Measurements from ENCODE around the gene ZSWIM3. TPM values are rescaled to one million over a fixed set of nuclear protein-coding genes. Genes with fewer than 3 reads are reported as not detected.

The ZSWIM3 gene
- polyA plus RNA-seq, 1 donor from 2014 or later: 14.3 TPM

- no peak for TF ChIP-seq EZH2 (IDR thresholded peaks at IDR 0.05; ENCODE audit: borderline replicate concordance, insufficient read depth, low read length, poor library complexity, severe bottlenecking)
- TF ChIP-seq EP300 (conservative IDR thresholded peaks at IDR 0.05; ENCODE audit: poor library complexity, severe bottlenecking): no peak
- TF ChIP-seq POLR2AphosphoS5 (IDR thresholded peaks at IDR 0.05): no peak
- no peak for TF ChIP-seq RAD21 (conservative IDR thresholded peaks at IDR 0.05)
- TF ChIP-seq, protein P1, sequence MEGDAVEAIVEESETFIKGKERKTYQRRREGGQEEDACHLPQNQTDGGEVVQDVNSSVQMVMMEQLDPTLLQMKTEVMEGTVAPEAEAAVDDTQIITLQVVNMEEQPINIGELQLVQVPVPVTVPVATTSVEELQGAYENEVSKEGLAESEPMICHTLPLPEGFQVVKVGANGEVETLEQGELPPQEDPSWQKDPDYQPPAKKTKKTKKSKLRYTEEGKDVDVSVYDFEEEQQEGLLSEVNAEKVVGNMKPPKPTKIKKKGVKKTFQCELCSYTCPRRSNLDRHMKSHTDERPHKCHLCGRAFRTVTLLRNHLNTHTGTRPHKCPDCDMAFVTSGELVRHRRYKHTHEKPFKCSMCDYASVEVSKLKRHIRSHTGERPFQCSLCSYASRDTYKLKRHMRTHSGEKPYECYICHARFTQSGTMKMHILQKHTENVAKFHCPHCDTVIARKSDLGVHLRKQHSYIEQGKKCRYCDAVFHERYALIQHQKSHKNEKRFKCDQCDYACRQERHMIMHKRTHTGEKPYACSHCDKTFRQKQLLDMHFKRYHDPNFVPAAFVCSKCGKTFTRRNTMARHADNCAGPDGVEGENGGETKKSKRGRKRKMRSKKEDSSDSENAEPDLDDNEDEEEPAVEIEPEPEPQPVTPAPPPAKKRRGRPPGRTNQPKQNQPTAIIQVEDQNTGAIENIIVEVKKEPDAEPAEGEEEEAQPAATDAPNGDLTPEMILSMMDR (IDR thresholded peaks at IDR 0.05; ENCODE audit: poor library complexity, severe bottlenecking): no peak
- no peak for TF ChIP-seq SMC3 (conservative IDR thresholded peaks at IDR 0.05; ENCODE audit: poor library complexity)
- H3K4me3 ChIP-seq (ENCODE audit: low read length): no peak overlapping the region
These were observed 17.2 kb downstream of the ZSWIM3 start for GRCh38 chr20:45874576-45874975.

DNA sequence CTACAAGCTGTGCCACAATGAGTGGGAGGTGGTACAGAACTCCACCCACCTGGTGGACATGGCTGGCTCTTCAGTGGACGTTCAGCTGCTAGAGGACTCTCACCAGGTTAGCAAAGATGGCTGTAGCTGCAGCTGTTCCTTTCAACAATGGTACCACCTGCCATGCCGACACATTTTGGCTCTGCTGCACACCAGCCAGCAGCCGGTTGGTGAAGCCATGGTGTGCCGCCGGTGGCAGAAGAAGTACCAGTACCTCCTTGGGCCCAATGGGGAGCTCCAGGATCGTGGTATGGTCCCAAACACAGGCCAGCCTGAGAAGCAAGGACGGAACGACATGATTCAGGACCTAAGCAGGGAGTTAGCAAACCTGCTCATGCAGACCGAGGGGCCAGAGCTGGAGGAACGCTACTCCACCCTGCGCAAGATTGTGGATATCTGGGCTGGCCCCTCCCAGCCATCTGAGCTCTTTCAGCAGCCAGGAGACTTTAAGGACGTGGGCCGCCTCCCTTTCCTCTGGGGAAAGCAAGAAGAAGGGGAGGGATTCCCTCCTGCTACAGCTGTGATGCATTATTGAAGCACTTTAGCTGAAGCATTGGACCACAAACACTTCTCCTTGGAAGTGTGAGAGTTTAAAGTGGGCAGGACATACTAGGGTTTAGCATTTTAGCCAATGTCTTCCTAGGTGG is 20.8 kb downstream of the ZSWIM3 start:
- H4K20me1 ChIP-seq (ENCODE audit: insufficient read depth): no peaks in the 10 kb centered on the region
- no peak overlapping the region for H2AFZ ChIP-seq (ENCODE audit: low read depth, low read length)
- H3F3A ChIP-seq (ENCODE audit: insufficient read depth, low read length, poor library complexity, severe bottlenecking): no peaks in the 10 kb centered on the region
- H3K9me3 ChIP-seq (ENCODE audit: low read length): no peaks in the 10 kb centered on the region
- H3K4me3 ChIP-seq (ENCODE audit: low read length): no peak overlapping the region
- H3K27me3 ChIP-seq (ENCODE audit: insufficient read depth, low read depth, low read length): no peaks in the 10 kb centered on the region
- H3K36me3 ChIP-seq (ENCODE audit: insufficient read depth, low read length): no peaks in the 10 kb centered on the region
- H3K27ac ChIP-seq (ENCODE audit: low read length): no peak overlapping the region
- no peaks in the 10 kb centered on the region for H3K9me2 ChIP-seq (ENCODE audit: insufficient read depth, low read length)
- no peak overlapping the region for H3K4me2 ChIP-seq (ENCODE audit: low read length)
- no peak overlapping the region for H3K9ac ChIP-seq (ENCODE audit: low read length)
- TF ChIP-seq EP300 (conservative IDR thresholded peaks at IDR 0.05; ENCODE audit: poor library complexity, severe bottlenecking) (no peak), POLR2AphosphoS5 (IDR thresholded peaks at IDR 0.05) (no peak), SMC3 (conservative IDR thresholded peaks at IDR 0.05; ENCODE audit: poor library complexity) (no peak), RAD21 (conservative IDR thresholded peaks at IDR 0.05) (no peak), MXI1 (conservative IDR thresholded peaks at IDR 0.05; ENCODE audit: poor library complexity, severe bottlenecking) (no peak), TAF1 (IDR thresholded peaks at IDR 0.05; ENCODE audit: low read depth) (no peak), EZH2 (IDR thresholded peaks at IDR 0.05; ENCODE audit: borderline replicate concordance, insufficient read depth, low read length, poor library complexity, severe bottlenecking) (no peak)
- TF ChIP-seq, protein P2, sequence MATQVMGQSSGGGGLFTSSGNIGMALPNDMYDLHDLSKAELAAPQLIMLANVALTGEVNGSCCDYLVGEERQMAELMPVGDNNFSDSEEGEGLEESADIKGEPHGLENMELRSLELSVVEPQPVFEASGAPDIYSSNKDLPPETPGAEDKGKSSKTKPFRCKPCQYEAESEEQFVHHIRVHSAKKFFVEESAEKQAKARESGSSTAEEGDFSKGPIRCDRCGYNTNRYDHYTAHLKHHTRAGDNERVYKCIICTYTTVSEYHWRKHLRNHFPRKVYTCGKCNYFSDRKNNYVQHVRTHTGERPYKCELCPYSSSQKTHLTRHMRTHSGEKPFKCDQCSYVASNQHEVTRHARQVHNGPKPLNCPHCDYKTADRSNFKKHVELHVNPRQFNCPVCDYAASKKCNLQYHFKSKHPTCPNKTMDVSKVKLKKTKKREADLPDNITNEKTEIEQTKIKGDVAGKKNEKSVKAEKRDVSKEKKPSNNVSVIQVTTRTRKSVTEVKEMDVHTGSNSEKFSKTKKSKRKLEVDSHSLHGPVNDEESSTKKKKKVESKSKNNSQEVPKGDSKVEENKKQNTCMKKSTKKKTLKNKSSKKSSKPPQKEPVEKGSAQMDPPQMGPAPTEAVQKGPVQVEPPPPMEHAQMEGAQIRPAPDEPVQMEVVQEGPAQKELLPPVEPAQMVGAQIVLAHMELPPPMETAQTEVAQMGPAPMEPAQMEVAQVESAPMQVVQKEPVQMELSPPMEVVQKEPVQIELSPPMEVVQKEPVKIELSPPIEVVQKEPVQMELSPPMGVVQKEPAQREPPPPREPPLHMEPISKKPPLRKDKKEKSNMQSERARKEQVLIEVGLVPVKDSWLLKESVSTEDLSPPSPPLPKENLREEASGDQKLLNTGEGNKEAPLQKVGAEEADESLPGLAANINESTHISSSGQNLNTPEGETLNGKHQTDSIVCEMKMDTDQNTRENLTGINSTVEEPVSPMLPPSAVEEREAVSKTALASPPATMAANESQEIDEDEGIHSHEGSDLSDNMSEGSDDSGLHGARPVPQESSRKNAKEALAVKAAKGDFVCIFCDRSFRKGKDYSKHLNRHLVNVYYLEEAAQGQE (IDR thresholded peaks at IDR 0.05; ENCODE audit: borderline replicate concordance): no peak
- TF ChIP-seq, protein P1 (IDR thresholded peaks at IDR 0.05; ENCODE audit: poor library complexity, severe bottlenecking): no peak
- peaks cover 12% of the 10 kb centered on the region for H3K79me2 ChIP-seq (replicated peaks; ENCODE audit: insufficient read depth, low read length)

More at GRCh38 chr20:45874576-45874975, 17.2 kb downstream of the ZSWIM3 start:
- Histone ChIP-seq H3K9ac (ENCODE audit: low read length) (no peak overlapping the region), H3K27ac (ENCODE audit: low read length) (no peak overlapping the region), H3F3A (ENCODE audit: insufficient read depth, low read length, poor library complexity, severe bottlenecking) (no peaks in the 10 kb centered on the region), H3K27me3 (ENCODE audit: insufficient read depth, low read depth, low read length) (no peaks in the 10 kb centered on the region), H3K4me2 (ENCODE audit: low read length) (no peak overlapping the region), H3K79me2 (replicated peaks; ENCODE audit: insufficient read depth, low read length) (no peaks in the 10 kb centered on the region), H3K36me3 (ENCODE audit: insufficient read depth, low read length) (no peaks in the 10 kb centered on the region), H2AFZ (ENCODE audit: low read depth, low read length) (no peak overlapping the region), H3K9me2 (ENCODE audit: insufficient read depth, low read length) (no peaks in the 10 kb centered on the region), H3K9me3 (ENCODE audit: low read length) (no peaks in the 10 kb centered on the region), H4K20me1 (ENCODE audit: insufficient read depth) (no peaks in the 10 kb centered on the region)

All from neural cell (in vitro differentiated cells).